Activated naive CD8-positive, alpha-beta T cell treated with anti-CD3 and anti-CD28 coated beads for 36 hours (primary cell): ENCODE results near the gene CAMTA1. TPM values are rescaled to one million over a fixed set of nuclear protein-coding genes. Genes with fewer than 3 reads are reported as not detected.
A peak's percentile ranks its signal among the peaks of the same experiment; 100 is the strongest.
"Not testable (repeated sequence)": the region's sequence is repeated elsewhere in the genome, so short reads cannot be mapped to it uniquely, and the experiment has no call there.

Experiments
- DNase-seq: peaks from one replicate; pipeline ENCODE4 v3.0.0; 2021
- H3K27ac Mint-ChIP-seq: one replicate; pipeline ENCODE4 v1.8.0; 2022; ENCODE audit warnings: mild to moderate bottlenecking, moderate library complexity, mixed read lengths
- H3K27me3 Mint-ChIP-seq: one replicate; pipeline ENCODE4 v1.8.0; 2022; ENCODE audit warnings: mild to moderate bottlenecking, mixed read lengths
- H3K36me3 Mint-ChIP-seq: one replicate; pipeline ENCODE4 v1.8.0; 2021; ENCODE audit warnings: mild to moderate bottlenecking, mixed read lengths
- H3K4me1 Mint-ChIP-seq: one replicate; pipeline ENCODE4 v1.8.0; 2021; ENCODE audit warnings: mixed read lengths
- H3K4me3 Mint-ChIP-seq: one replicate; pipeline ENCODE4 v1.8.0; 2022; ENCODE audit warnings: mild to moderate bottlenecking, moderate library complexity, mixed read lengths
- H3K9me3 Mint-ChIP-seq: one replicate; pipeline ENCODE4 v1.8.0; 2022; ENCODE audit warnings: mixed read lengths
- total RNA-seq, 2 experiments: library from RNA; stranded (reverse); gene quantifications; one replicate each; pipeline ENCODE4 v1.2.3, GENCODE V29; 2021

CAMTA1 gene
- total RNA-seq, result 10 to 100 TPM; 70.4 to 71.4 TPM

- no peaks in the 10 kb centered on the region for H3K9me3 Mint-ChIP-seq
- H3K27me3 Mint-ChIP-seq, result no peaks in the 10 kb centered on the region
- DNase-seq, result no peak
- H3K4me1 Mint-ChIP-seq, result peaks cover 42% of the 10 kb centered on the region
- H3K36me3 Mint-ChIP-seq, result peaks cover 29% of the 10 kb centered on the region
- peak within 1 kb of the TSS; percentile 97 for H3K4me3 Mint-ChIP-seq
- peak within 1 kb of the TSS; percentile 95 for H3K27ac Mint-ChIP-seq
Observed at GRCh38 chr1:6785318-6785727, at the start of gene CAMTA1. Gene CAMTA1 (plus strand): TSS chr1:6785454. CDS start chr1:6785531, 77 bp downstream.

- peaks cover 17% of the 10 kb centered on the region for H3K4me1 Mint-ChIP-seq
- no peak overlapping the region for H3K4me3 Mint-ChIP-seq
- DNase-seq, result no peak
- H3K27ac Mint-ChIP-seq, result no peak overlapping the region
- H3K9me3 Mint-ChIP-seq, result no peaks in the 10 kb centered on the region
- H3K36me3 Mint-ChIP-seq, result no peaks in the 10 kb centered on the region
- peaks cover 22% of the 10 kb centered on the region for H3K27me3 Mint-ChIP-seq
Observed at GRCh38 chr1:6738987-6739676, 46.1 kb upstream of the CAMTA1 start.

- not testable (repeated sequence) for H3K9me3 Mint-ChIP-seq, H3K36me3 Mint-ChIP-seq, DNase-seq
Observed at GRCh38 chr1:6742676-6743188, 42.5 kb upstream of the CAMTA1 start.

GRCh38 chr1:6743189-6744101 is 41.8 kb upstream of the CAMTA1 start:
- Mint-ChIP-seq H3K4me3 (no peak overlapping the region), H3K27ac (no peak overlapping the region)
- DNase-seq, result peak; percentile 26

More at GRCh38 chr1:6742676-6743188, 42.5 kb upstream of the CAMTA1 start:
- not testable (repeated sequence) for H3K4me3 Mint-ChIP-seq, H3K27ac Mint-ChIP-seq
- H3K4me1 Mint-ChIP-seq, result peaks cover 12% of the 10 kb centered on the region
- peaks cover 12% of the 10 kb centered on the region for H3K27me3 Mint-ChIP-seq

GRCh38 chr1:6745073-6745472 is 40.2 kb upstream of the CAMTA1 start:
- peaks cover 12% of the 10 kb centered on the region for H3K4me1 Mint-ChIP-seq
- no peak overlapping the region for H3K27ac Mint-ChIP-seq
- H3K27me3 Mint-ChIP-seq, result peaks cover 30% of the 10 kb centered on the region
- H3K4me3 Mint-ChIP-seq, result no peak overlapping the region
- no peaks in the 10 kb centered on the region for H3K9me3 Mint-ChIP-seq
- DNase-seq, result peak; percentile 46
- H3K36me3 Mint-ChIP-seq, result no peaks in the 10 kb centered on the region

More at GRCh38 chr1:6743189-6744101, 41.8 kb upstream of the CAMTA1 start:
- no peaks in the 10 kb centered on the region for H3K9me3 Mint-ChIP-seq
- H3K4me1 Mint-ChIP-seq, result peaks cover 12% of the 10 kb centered on the region
- H3K27me3 Mint-ChIP-seq, result peaks cover 19% of the 10 kb centered on the region
- no peaks in the 10 kb centered on the region for H3K36me3 Mint-ChIP-seq

GRCh38 chr1:6747674-6748073 is 37.6 kb upstream of the CAMTA1 start:
- H3K4me1 Mint-ChIP-seq, result peaks cover 12% of the 10 kb centered on the region
- no peak overlapping the region for H3K27ac Mint-ChIP-seq
- H3K4me3 Mint-ChIP-seq, result no peak overlapping the region
- H3K36me3 Mint-ChIP-seq, result no peaks in the 10 kb centered on the region
- peaks cover 51% of the 10 kb centered on the region for H3K27me3 Mint-ChIP-seq
- H3K9me3 Mint-ChIP-seq, result no peaks in the 10 kb centered on the region
- DNase-seq, result no peak

- DNase-seq, result no peak
- Mint-ChIP-seq H3K27me3 (peaks cover 70% of the 10 kb centered on the region), H3K9me3 (no peaks in the 10 kb centered on the region), H3K4me1 (no peaks in the 10 kb centered on the region), H3K36me3 (no peaks in the 10 kb centered on the region), H3K4me3 (no peak overlapping the region), H3K27ac (no peak overlapping the region)
Observed at GRCh38 chr1:6750490-6750889, 34.8 kb upstream of the CAMTA1 start.

GRCh38 chr1:6753320-6754140 is 31.7 kb upstream of the CAMTA1 start:
- DNase-seq, result no peak
- Mint-ChIP-seq H3K4me3 (no peak overlapping the region), H3K27me3 (peaks cover 60% of the 10 kb centered on the region), H3K27ac (no peak overlapping the region), H3K36me3 (no peaks in the 10 kb centered on the region), H3K4me1 (no peaks in the 10 kb centered on the region), H3K9me3 (no peaks in the 10 kb centered on the region)

GRCh38 chr1:6756457-6756856 is 28.8 kb upstream of the CAMTA1 start:
- no peaks in the 10 kb centered on the region for H3K36me3 Mint-ChIP-seq
- H3K27ac Mint-ChIP-seq, result no peak overlapping the region
- H3K4me1 Mint-ChIP-seq, result no peaks in the 10 kb centered on the region
- no peaks in the 10 kb centered on the region for H3K9me3 Mint-ChIP-seq
- no peak overlapping the region for H3K4me3 Mint-ChIP-seq
- H3K27me3 Mint-ChIP-seq, result peaks cover 42% of the 10 kb centered on the region
- DNase-seq, result no peak

GRCh38 chr1:6757719-6758435 is 27.4 kb upstream of the CAMTA1 start:
- Mint-ChIP-seq H3K4me3 (no peak overlapping the region), H3K27me3 (peaks cover 30% of the 10 kb centered on the region), H3K4me1 (no peaks in the 10 kb centered on the region), H3K36me3 (no peaks in the 10 kb centered on the region), H3K27ac (no peak overlapping the region), H3K9me3 (no peaks in the 10 kb centered on the region)
- DNase-seq, result no peak

GRCh38 chr1:6761196-6761737 is 24.0 kb upstream of the CAMTA1 start:
- no peak for DNase-seq
- Mint-ChIP-seq H3K4me3 (no peak overlapping the region), H3K9me3 (no peaks in the 10 kb centered on the region), H3K27me3 (peaks cover 23% of the 10 kb centered on the region), H3K36me3 (no peaks in the 10 kb centered on the region), H3K4me1 (no peaks in the 10 kb centered on the region), H3K27ac (no peak overlapping the region)

GRCh38 chr1:6762060-6762459 is 23.2 kb upstream of the CAMTA1 start:
- H3K4me3 Mint-ChIP-seq, result no peak overlapping the region
- peaks cover 16% of the 10 kb centered on the region for H3K27me3 Mint-ChIP-seq

GRCh38 chr1:6770751-6771440 is 14.4 kb upstream of the CAMTA1 start:
- Mint-ChIP-seq H3K9me3 (no peaks in the 10 kb centered on the region), H3K27ac (no peak overlapping the region), H3K36me3 (no peaks in the 10 kb centered on the region), H3K4me3 (no peak overlapping the region), H3K4me1 (peaks cover 2% of the 10 kb centered on the region), H3K27me3 (peaks cover 8% of the 10 kb centered on the region)
- no peak for DNase-seq

More at GRCh38 chr1:6762060-6762459, 23.2 kb upstream of the CAMTA1 start:
- Mint-ChIP-seq H3K4me1 (no peaks in the 10 kb centered on the region), H3K9me3 (no peaks in the 10 kb centered on the region), H3K27ac (no peak overlapping the region), H3K36me3 (no peaks in the 10 kb centered on the region)
- no peak for DNase-seq
